HCT116 (cell line): ENCODE measurements around the gene RNU5B-1.

Experiments
- CTCF ChIP-seq, 3 experiments: fragments of 200-600 bp in 1 of 3; sonication (generic) in 1 of 3; IDR thresholded peaks in 2 of 3; conservative IDR thresholded peaks in 1 of 3; 2 replicates each; pipeline ENCODE4 v1.5.1; 2012 to 2017; ENCODE audit warnings: low read depth in 2 of 3, low read length in 2 of 3, antibody characterized with exemption in 1 of 3, borderline replicate concordance in 1 of 3, control low read depth in 1 of 3, mild to moderate bottlenecking in 1 of 3, mixed read lengths in 1 of 3, mixed run types in 1 of 3, moderate library complexity in 1 of 3; ENCODE audit not compliant: insufficient read depth in 1 of 3
- EZH2 ChIP-seq: fragments of 200-600 bp; sonication (generic); IDR thresholded peaks from 2 replicates; pipeline ENCODE4 v1.6.1; 2017; ENCODE audit warnings: antibody characterized with exemption, mixed run types
- EZH2phosphoT487 ChIP-seq: fragments of 200-600 bp; IDR thresholded peaks from 2 replicates; pipeline ENCODE4 v1.6.1; 2018; ENCODE audit warnings: antibody characterized with exemption, borderline replicate concordance
- FOSL1 ChIP-seq: IDR thresholded peaks from 2 replicates; pipeline ENCODE4 v1.6.1; 2012; ENCODE audit warnings: low read depth
- MAX ChIP-seq: IDR thresholded peaks from 2 replicates; pipeline ENCODE4 v1.6.1; 2012
- POLR2A ChIP-seq: IDR thresholded peaks from 2 replicates; pipeline ENCODE4 v1.7.0; 2011; ENCODE audit warnings: borderline replicate concordance; ENCODE audit not compliant: insufficient read depth, insufficient read length; ENCODE audit errors: extremely low read depth
- POLR2AphosphoS5 ChIP-seq: IDR thresholded peaks from 2 replicates; pipeline ENCODE4 v1.6.1; 2011; ENCODE audit warnings: mild to moderate bottlenecking, low read depth, low read length, moderate library complexity
- REST ChIP-seq: IDR thresholded peaks from 2 replicates; pipeline ENCODE4 v1.6.1; 2012; ENCODE audit warnings: low read depth
- SP1 ChIP-seq: IDR thresholded peaks from 2 replicates; pipeline ENCODE4 v1.6.1; 2012; ENCODE audit warnings: low read depth
- TCF7L2 ChIP-seq: IDR thresholded peaks from 2 replicates; pipeline ENCODE4 v1.7.0; 2011; ENCODE audit warnings: borderline replicate concordance, inconsistent platforms; ENCODE audit not compliant: insufficient read depth, insufficient read length; ENCODE audit errors: extremely low read depth

GRCh38 chr15:65292938-65293518 is 11.4 kb upstream of the RNU5B-1 start:
- no peak for TF ChIP-seq CTCF (IDR thresholded peaks at IDR 0.05 in 2 of 3, conservative IDR thresholded peaks at IDR 0.05 in 1 of 3; ENCODE audit: borderline replicate concordance in 1 of 3, insufficient read depth in 1 of 3, low read depth in 2 of 3, low read length in 2 of 3)
- no peak for TF ChIP-seq POLR2A
- TF ChIP-seq EZH2, result no peak
- no peak for TF ChIP-seq POLR2AphosphoS5
- TF ChIP-seq MAX, result no peak
- no peak for TF ChIP-seq REST
- no peak for TF ChIP-seq FOSL1
- TF ChIP-seq TCF7L2, result no peak
- TF ChIP-seq SP1, result no peak
- TF ChIP-seq EZH2phosphoT487, result no peak
